GM23338 (cell line): Measurements from ENCODE around the gene KIF18A. TPM values are rescaled to one million over a fixed set of nuclear protein-coding genes. Genes with fewer than 3 reads are reported as not detected.

Experiments used
- ATAC-seq: fragments of 200-7000 bp; cut with Tn5 transposase; 3 replicates; pipeline ENCODE4 v1.9.1; 2020
- DNase-seq: peaks from one replicate; pipeline ENCODE4 v3.0.0-alpha.2; 2015; ENCODE audit warnings: low spot score
- H2AFZ ChIP-seq: fragments of 200-600 bp; sonication (generic); 2 replicates; pipeline ENCODE4 v1.8.0; 2016; ENCODE audit warnings: antibody characterized with exemption, mild to moderate bottlenecking, moderate library complexity
- H3F3A ChIP-seq: fragments of 200-600 bp; sonication (generic); replicated peaks from 2 replicates; pipeline ENCODE4 v1.8.0; 2017; ENCODE audit warnings: antibody characterized with exemption, mixed run types, low read depth
- H3K27ac ChIP-seq: fragments of 200-600 bp; sonication (generic); 2 replicates; pipeline ENCODE4 v1.6.1; 2016; ENCODE audit warnings: low read depth
- H3K27me3 ChIP-seq: fragments of 200-600 bp; sonication (generic); 2 replicates; pipeline ENCODE4 v1.8.0; 2016; ENCODE audit warnings: mild to moderate bottlenecking, mixed run types, moderate library complexity; ENCODE audit not compliant: insufficient read depth
- H3K36me3 ChIP-seq: fragments of 200-600 bp; sonication (generic); 2 replicates; pipeline ENCODE4 v1.8.0; 2016; ENCODE audit warnings: mild to moderate bottlenecking; ENCODE audit not compliant: insufficient read depth
- H3K4me1 ChIP-seq: fragments of 200-600 bp; sonication (generic); 2 replicates; pipeline ENCODE4 v1.8.0; 2016; ENCODE audit warnings: mild to moderate bottlenecking, moderate library complexity; ENCODE audit not compliant: insufficient read depth
- H3K4me2 ChIP-seq: fragments of 200-600 bp; sonication (generic); 2 replicates; pipeline ENCODE4 v1.7.1; 2017; ENCODE audit warnings: mixed run types
- H3K4me3 ChIP-seq: fragments of 200-600 bp; sonication (generic); 2 replicates; pipeline ENCODE4 v1.6.1; 2016; ENCODE audit warnings: mixed run types
- H3K79me2 ChIP-seq: fragments of 200-600 bp; sonication (generic); replicated peaks from 2 replicates; pipeline ENCODE4 v1.8.0; 2017; ENCODE audit warnings: mild to moderate bottlenecking; ENCODE audit not compliant: insufficient read depth
- H3K9me2 ChIP-seq: fragments of 200-600 bp; sonication (generic); 2 replicates; pipeline ENCODE4 v1.8.0; 2017; ENCODE audit not compliant: insufficient read depth
- H4K20me1 ChIP-seq: fragments of 200-600 bp; sonication (generic); replicated peaks from 2 replicates; pipeline ENCODE4 v1.8.0; 2017; ENCODE audit warnings: mild to moderate bottlenecking; ENCODE audit not compliant: insufficient read depth
- H3K27ac Mint-ChIP-seq: 2 replicates; pipeline ENCODE4 v1.8.0; 2020; ENCODE audit warnings: inconsistent platforms, mild to moderate bottlenecking, moderate library complexity, mixed read lengths
- H3K27me3 Mint-ChIP-seq: 3 replicates; pipeline ENCODE4 v1.8.0; 2022; ENCODE audit warnings: low read depth, mild to moderate bottlenecking, moderate library complexity, mixed read lengths, inconsistent platforms; ENCODE audit not compliant: insufficient read depth, poor library complexity
- H3K36me3 Mint-ChIP-seq: 3 replicates; pipeline ENCODE4 v1.8.0; 2021; ENCODE audit warnings: low read depth, mild to moderate bottlenecking, inconsistent platforms, moderate library complexity, mixed read lengths
- H3K4me1 Mint-ChIP-seq: 3 replicates; pipeline ENCODE4 v1.8.0; 2020; ENCODE audit warnings: mild to moderate bottlenecking, inconsistent platforms, mixed read lengths
- H3K4me3 Mint-ChIP-seq: 3 replicates; pipeline ENCODE4 v1.8.0; 2021; ENCODE audit warnings: moderate library complexity, mild to moderate bottlenecking, inconsistent platforms, mixed read lengths
- H3K9me3 Mint-ChIP-seq: 3 replicates; pipeline ENCODE4 v1.8.0; 2020; ENCODE audit warnings: moderate library complexity, mild to moderate bottlenecking, inconsistent platforms, mixed read lengths
- CREB1 ChIP-seq: fragments of 250-450 bp; sonication (Bioruptor Pico); IDR thresholded peaks from 2 replicates; pipeline ENCODE4 v1.5.0; 2020; ENCODE audit warnings: low read depth, mild to moderate bottlenecking, moderate library complexity
- EZH2 ChIP-seq: fragments of 200-600 bp; sonication (generic); IDR thresholded peaks from one replicate; pipeline ENCODE4 v1.8.0; 2017; ENCODE audit warnings: antibody characterized with exemption, mild to moderate bottlenecking, low read depth; ENCODE audit not compliant: unreplicated experiment
- JUNB ChIP-seq: IDR thresholded peaks from one replicate; pipeline ENCODE4 v1.6.1; 2016; ENCODE audit warnings: antibody characterized with exemption; ENCODE audit not compliant: unreplicated experiment
- NANOG ChIP-seq: IDR thresholded peaks from 2 replicates; pipeline ENCODE4 v1.6.1; 2016; ENCODE audit warnings: antibody characterized with exemption, borderline replicate concordance
- POLR2AphosphoS5 ChIP-seq: IDR thresholded peaks from 2 replicates; pipeline ENCODE4 v1.6.1; 2016; ENCODE audit warnings: antibody characterized with exemption, low read depth
- STAT1 ChIP-seq: IDR thresholded peaks from one replicate; pipeline ENCODE4 v1.6.1; 2016; ENCODE audit warnings: antibody characterized with exemption; ENCODE audit not compliant: unreplicated experiment
- ZNF114 ChIP-seq: fragments of 250-450 bp; sonication (Bioruptor Pico); IDR thresholded peaks from 2 replicates; pipeline ENCODE4 v1.5.0; 2020; ENCODE audit warnings: mild to moderate bottlenecking, moderate library complexity
- ZNF331 ChIP-seq: fragments of 250-450 bp; sonication (Bioruptor Pico); IDR thresholded peaks from 2 replicates; pipeline ENCODE4 v1.5.0; 2020; ENCODE audit warnings: low read depth, mild to moderate bottlenecking, moderate library complexity
- polyA plus RNA-seq: library from polyadenylated mRNA; unstranded; fragments of >200 nt; fragmentation: Nextera tagmentation; extraction: Ambion mirVana; gene quantifications from 2 replicates; pipeline ENCODE4 v1.2.1, GENCODE V29; 2016
- total RNA-seq: library from RNA; depleted of rRNA; stranded (reverse); fragments of >200 nt; shearing (Covaris generic); gene quantifications from 2 replicates; pipeline ENCODE4 v1.2.3, GENCODE V29; 2014
- TF ChIP-seq, protein P1 (sequence below), 2 experiments: fragments of 200-600 bp in 1 of 2; sonication (generic) in 1 of 2; conservative IDR thresholded peaks; 2 replicates each; pipeline versions ENCODE4 v1.5.1 to v1.6.1; 2016 to 2017; ENCODE audit warnings: antibody characterized with exemption in 2 of 2, low read depth in 2 of 2, mild to moderate bottlenecking in 2 of 2, moderate library complexity in 1 of 2
- TF ChIP-seq, protein P2 (sequence below): IDR thresholded peaks from 2 replicates; pipeline ENCODE4 v1.6.1; 2016; ENCODE audit warnings: antibody characterized with exemption
- TF ChIP-seq, protein P3 (sequence below): IDR thresholded peaks from one replicate; pipeline ENCODE4 v1.6.1; 2018; ENCODE audit warnings: antibody characterized with exemption; ENCODE audit not compliant: unreplicated experiment

Gene KIF18A
- total and polyA plus RNA-seq, 2 experiments from 2014 or later = 22.2 to 26.5 TPM

DNA sequence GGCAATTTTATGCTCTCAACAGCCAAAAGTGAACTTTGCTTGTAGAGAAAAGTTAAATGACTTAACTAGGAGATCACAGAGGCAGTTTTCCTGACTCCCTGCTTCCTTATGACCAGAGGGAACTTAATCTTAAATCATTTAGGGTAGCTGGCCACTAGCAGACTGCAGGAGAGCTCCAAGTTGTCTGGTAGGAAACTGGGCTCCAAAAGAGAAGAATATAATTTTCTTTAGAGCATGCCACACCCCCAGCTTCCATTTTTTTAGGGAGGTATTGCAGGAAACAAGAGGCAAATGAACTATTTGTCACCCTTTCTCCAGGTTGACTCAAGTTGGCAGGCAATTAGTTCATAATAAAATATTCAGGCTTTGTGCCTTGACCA, 2.9 kb upstream of the KIF18A start (continued):
- TF ChIP-seq, protein P1, sequence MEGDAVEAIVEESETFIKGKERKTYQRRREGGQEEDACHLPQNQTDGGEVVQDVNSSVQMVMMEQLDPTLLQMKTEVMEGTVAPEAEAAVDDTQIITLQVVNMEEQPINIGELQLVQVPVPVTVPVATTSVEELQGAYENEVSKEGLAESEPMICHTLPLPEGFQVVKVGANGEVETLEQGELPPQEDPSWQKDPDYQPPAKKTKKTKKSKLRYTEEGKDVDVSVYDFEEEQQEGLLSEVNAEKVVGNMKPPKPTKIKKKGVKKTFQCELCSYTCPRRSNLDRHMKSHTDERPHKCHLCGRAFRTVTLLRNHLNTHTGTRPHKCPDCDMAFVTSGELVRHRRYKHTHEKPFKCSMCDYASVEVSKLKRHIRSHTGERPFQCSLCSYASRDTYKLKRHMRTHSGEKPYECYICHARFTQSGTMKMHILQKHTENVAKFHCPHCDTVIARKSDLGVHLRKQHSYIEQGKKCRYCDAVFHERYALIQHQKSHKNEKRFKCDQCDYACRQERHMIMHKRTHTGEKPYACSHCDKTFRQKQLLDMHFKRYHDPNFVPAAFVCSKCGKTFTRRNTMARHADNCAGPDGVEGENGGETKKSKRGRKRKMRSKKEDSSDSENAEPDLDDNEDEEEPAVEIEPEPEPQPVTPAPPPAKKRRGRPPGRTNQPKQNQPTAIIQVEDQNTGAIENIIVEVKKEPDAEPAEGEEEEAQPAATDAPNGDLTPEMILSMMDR (conservative IDR thresholded peaks at IDR 0.05; ENCODE audit: low read depth in 2 of 2) = no peak
- TF ChIP-seq, protein P2, sequence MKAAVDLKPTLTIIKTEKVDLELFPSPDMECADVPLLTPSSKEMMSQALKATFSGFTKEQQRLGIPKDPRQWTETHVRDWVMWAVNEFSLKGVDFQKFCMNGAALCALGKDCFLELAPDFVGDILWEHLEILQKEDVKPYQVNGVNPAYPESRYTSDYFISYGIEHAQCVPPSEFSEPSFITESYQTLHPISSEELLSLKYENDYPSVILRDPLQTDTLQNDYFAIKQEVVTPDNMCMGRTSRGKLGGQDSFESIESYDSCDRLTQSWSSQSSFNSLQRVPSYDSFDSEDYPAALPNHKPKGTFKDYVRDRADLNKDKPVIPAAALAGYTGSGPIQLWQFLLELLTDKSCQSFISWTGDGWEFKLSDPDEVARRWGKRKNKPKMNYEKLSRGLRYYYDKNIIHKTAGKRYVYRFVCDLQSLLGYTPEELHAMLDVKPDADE = no peak
- TF ChIP-seq POLR2AphosphoS5 = no peak
- no peak for TF ChIP-seq CREB1 (CRISPR knock-in tag)
- no peak for TF ChIP-seq EZH2
- TF ChIP-seq ZNF331 = no peak
- TF ChIP-seq, protein P3, sequence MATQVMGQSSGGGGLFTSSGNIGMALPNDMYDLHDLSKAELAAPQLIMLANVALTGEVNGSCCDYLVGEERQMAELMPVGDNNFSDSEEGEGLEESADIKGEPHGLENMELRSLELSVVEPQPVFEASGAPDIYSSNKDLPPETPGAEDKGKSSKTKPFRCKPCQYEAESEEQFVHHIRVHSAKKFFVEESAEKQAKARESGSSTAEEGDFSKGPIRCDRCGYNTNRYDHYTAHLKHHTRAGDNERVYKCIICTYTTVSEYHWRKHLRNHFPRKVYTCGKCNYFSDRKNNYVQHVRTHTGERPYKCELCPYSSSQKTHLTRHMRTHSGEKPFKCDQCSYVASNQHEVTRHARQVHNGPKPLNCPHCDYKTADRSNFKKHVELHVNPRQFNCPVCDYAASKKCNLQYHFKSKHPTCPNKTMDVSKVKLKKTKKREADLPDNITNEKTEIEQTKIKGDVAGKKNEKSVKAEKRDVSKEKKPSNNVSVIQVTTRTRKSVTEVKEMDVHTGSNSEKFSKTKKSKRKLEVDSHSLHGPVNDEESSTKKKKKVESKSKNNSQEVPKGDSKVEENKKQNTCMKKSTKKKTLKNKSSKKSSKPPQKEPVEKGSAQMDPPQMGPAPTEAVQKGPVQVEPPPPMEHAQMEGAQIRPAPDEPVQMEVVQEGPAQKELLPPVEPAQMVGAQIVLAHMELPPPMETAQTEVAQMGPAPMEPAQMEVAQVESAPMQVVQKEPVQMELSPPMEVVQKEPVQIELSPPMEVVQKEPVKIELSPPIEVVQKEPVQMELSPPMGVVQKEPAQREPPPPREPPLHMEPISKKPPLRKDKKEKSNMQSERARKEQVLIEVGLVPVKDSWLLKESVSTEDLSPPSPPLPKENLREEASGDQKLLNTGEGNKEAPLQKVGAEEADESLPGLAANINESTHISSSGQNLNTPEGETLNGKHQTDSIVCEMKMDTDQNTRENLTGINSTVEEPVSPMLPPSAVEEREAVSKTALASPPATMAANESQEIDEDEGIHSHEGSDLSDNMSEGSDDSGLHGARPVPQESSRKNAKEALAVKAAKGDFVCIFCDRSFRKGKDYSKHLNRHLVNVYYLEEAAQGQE = no peak
- TF ChIP-seq ZNF114 (CRISPR knock-in tag) = no peak

DNA sequence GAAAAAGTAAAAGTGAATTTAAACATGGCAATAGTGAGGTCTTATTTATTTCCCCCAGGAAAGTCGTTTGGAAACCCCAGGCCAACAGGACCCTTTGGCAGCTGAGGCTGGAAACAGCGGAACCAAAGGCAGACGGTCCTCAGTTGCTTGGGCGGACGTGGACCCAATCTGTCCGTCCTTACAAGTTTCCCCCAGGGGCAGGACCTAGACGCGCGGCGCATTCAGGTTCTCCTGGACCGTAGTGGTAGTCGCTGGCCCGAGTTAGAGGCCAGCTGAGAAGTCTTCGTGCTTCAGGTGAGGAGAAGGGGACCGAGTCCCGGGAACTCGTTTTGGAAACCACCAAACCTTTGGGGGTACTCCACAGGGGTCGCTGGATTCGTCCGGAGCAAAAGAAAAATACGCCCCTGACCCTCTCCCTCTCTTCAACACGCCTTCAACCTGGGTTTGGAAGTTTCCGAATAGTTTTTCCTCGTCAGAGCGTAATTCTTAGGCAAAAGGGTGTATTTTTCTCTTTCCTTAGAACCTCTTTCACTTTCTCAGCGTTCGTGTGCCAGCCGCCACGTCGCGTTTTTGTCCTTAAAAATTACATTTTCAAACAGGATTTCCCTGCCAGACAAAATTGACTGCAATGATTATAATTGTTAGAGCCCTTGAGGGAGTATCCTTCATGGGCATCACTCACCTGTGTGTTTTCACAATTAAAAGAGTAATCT, 2.3 kb upstream of the KIF18A start:
- H3K4me1 Mint-ChIP-seq = peaks cover 22% of the 10 kb centered on the region
- Histone ChIP-seq H3K4me2 (peak overlapping the region; percentile 92), H4K20me1 (no peaks in the 10 kb centered on the region), H3K27me3 (no peaks in the 10 kb centered on the region), H3K27ac (peak overlapping the region; percentile 64; the same call in 1 of the 2 replicates), H2AFZ (peak overlapping the region; percentile 91), H3K4me3 (peak overlapping the region; percentile 89), H3K4me1 (peaks cover 5% of the 10 kb centered on the region), H3K36me3 (no peaks in the 10 kb centered on the region), H3K9me2 (no peaks in the 10 kb centered on the region), H3K79me2 (peaks cover 61% of the 10 kb centered on the region), H3F3A (no peaks in the 10 kb centered on the region)
- H3K36me3 Mint-ChIP-seq = 0 out of 3 replicates have a peak, but pooled peaks cover 3% of the 10 kb centered on the region
- H3K4me3 Mint-ChIP-seq = peak overlapping the region; percentile 97
- peak overlapping the region; percentile 93 for H3K27ac Mint-ChIP-seq
- peaks cover 14% of the 10 kb centered on the region for H3K27me3 Mint-ChIP-seq
- no peaks in the 10 kb centered on the region for H3K9me3 Mint-ChIP-seq
- DNase-seq = peak; percentile 84
- ATAC-seq = peak; percentile 68
- TF ChIP-seq, protein P2 = peak; percentile 79
- TF ChIP-seq, protein P3 = peak; percentile 28
- no peak for TF ChIP-seq JUNB
- TF ChIP-seq EZH2 = no peak
- TF ChIP-seq STAT1 = no peak
- TF ChIP-seq NANOG = no peak
- TF ChIP-seq ZNF114 (CRISPR knock-in tag) = peak; percentile 80; the same call in 1 of the 2 replicates
- TF ChIP-seq CREB1 (CRISPR knock-in tag) = peak; percentile 75
- TF ChIP-seq, protein P1 (conservative IDR thresholded peaks at IDR 0.05; ENCODE audit: low read depth in 2 of 2) = no peak; a peak in 1 of 4 replicates
- peak; percentile 44 for TF ChIP-seq ZNF331
- TF ChIP-seq POLR2AphosphoS5 = peak; percentile 92
